Neutrophil (primary cell): ENCODE measurements around the gene MAP2K1.

ENCODE experiments used
- H3K27ac ChIP-seq: fragments of 200-600 bp; sonication (generic); 2 replicates; pipeline ENCODE4 v1.5.1; 2016; ENCODE audit warnings: mild to moderate bottlenecking, moderate library complexity
- H3K27me3 ChIP-seq: fragments of 200-600 bp; sonication (generic); 2 replicates; pipeline ENCODE4 v1.6.0; 2016; ENCODE audit warnings: mild to moderate bottlenecking
- H3K36me3 ChIP-seq: fragments of 200-600 bp; sonication (generic); 2 replicates; pipeline ENCODE4 v1.5.1; 2017
- H3K4me1 ChIP-seq, 2 experiments: fragments of 200-600 bp in 1 of 2; sonication (generic) in 1 of 2; 1 replicate in 1 of 2; 2 replicates in 1 of 2; pipeline versions ENCODE4 v1.5.1 to v1.6.1; 2013 to 2016; ENCODE audit warnings: low read depth in 1 of 2, low read length in 1 of 2, mild to moderate bottlenecking in 1 of 2, moderate library complexity in 1 of 2; ENCODE audit not compliant: control insufficient read depth in 1 of 2, insufficient read depth in 1 of 2
- H3K4me3 ChIP-seq, 2 experiments: fragments of 200-600 bp in 1 of 2; sonication (generic) in 1 of 2; 1 replicate in 1 of 2; 2 replicates in 1 of 2; pipeline ENCODE4 v1.5.1; 2013 to 2016; ENCODE audit warnings: low read depth in 1 of 2, low read length in 1 of 2, mild to moderate bottlenecking in 1 of 2, moderate library complexity in 1 of 2
- H3K9me3 ChIP-seq: fragments of 200-600 bp; sonication (generic); 2 replicates; pipeline ENCODE4 v1.5.1; 2016
- TF ChIP-seq, protein P1 (sequence below): fragments of 200-600 bp; sonication (generic); IDR thresholded peaks from 2 replicates; pipeline ENCODE4 v1.5.1; 2016; ENCODE audit warnings: antibody characterized with exemption

MAP2K1 gene

DNA sequence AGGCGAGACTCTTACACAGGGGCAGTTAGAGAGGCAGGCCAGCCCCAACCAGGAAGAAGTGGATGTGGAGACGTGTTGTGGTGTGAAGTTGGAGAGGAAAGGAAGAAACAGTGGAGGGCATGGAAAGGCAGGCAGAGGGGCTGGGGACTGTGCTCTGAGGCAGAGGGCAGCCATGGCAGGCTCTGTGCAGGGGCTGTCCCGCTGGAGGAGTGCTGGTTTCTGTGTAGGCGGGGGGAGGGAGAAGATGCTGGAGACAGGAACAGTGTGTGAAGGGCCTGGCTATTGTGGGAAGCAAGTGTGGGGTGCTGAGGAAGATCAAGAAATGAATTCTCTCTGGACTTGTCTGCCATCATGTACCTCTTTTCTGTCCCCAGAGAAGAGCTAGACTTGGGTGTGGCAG is 89.8 kb downstream of the MAP2K1 start:
- Histone ChIP-seq H3K4me1 (no peaks in the 10 kb centered on the region), H3K4me3 (no peak overlapping the region), H3K27ac (no peak overlapping the region), H3K9me3 (no peaks in the 10 kb centered on the region), H3K27me3 (no peaks in the 10 kb centered on the region), H3K36me3 (peaks cover 20% of the 10 kb centered on the region)
- TF ChIP-seq, protein P1, sequence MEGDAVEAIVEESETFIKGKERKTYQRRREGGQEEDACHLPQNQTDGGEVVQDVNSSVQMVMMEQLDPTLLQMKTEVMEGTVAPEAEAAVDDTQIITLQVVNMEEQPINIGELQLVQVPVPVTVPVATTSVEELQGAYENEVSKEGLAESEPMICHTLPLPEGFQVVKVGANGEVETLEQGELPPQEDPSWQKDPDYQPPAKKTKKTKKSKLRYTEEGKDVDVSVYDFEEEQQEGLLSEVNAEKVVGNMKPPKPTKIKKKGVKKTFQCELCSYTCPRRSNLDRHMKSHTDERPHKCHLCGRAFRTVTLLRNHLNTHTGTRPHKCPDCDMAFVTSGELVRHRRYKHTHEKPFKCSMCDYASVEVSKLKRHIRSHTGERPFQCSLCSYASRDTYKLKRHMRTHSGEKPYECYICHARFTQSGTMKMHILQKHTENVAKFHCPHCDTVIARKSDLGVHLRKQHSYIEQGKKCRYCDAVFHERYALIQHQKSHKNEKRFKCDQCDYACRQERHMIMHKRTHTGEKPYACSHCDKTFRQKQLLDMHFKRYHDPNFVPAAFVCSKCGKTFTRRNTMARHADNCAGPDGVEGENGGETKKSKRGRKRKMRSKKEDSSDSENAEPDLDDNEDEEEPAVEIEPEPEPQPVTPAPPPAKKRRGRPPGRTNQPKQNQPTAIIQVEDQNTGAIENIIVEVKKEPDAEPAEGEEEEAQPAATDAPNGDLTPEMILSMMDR, result no peak

GRCh38 chr15:66477011-66477410 is 90.3 kb downstream of the MAP2K1 start:
- TF ChIP-seq, protein P1, result no peak
- Histone ChIP-seq H3K4me1 (no peaks in the 10 kb centered on the region), H3K27me3 (no peaks in the 10 kb centered on the region), H3K4me3 (no peak overlapping the region), H3K36me3 (peaks cover 25% of the 10 kb centered on the region), H3K9me3 (no peaks in the 10 kb centered on the region), H3K27ac (no peak overlapping the region)

DNA sequence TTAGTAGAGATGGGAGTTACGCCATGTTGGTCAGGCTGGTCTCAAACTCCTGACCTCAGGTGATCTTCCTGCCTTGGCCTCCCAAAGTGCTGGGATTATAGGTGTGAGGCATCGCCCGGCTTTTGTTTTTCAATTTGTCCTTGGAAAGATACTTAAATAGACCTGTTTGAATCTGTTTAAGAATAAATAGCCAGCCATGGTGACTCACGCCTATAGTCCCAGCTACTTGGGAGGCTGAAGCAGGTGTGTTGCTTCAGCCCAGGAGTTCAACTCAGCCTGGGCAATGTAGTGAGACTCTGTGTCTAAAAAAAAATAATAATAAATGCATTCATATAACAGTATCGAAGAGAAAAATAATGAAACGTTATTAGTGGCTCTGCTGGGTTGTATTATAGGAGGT is 93.6 kb downstream of the MAP2K1 start:
- H3K27ac ChIP-seq, result no peak overlapping the region
- H3K36me3 ChIP-seq, result peaks cover 46% of the 10 kb centered on the region
- H3K27me3 ChIP-seq, result no peaks in the 10 kb centered on the region

GRCh38 chr15:66481107-66481856 is 94.6 kb downstream of the MAP2K1 start:
- no peaks in the 10 kb centered on the region for H3K9me3 ChIP-seq
- H3K27ac ChIP-seq, result no peak overlapping the region
- peaks cover 6 to 8% of the 10 kb centered on the region in 2 experiments for H3K4me1 ChIP-seq
- TF ChIP-seq, protein P1, result no peak
- no peak overlapping the region for H3K4me3 ChIP-seq
- no peaks in the 10 kb centered on the region for H3K27me3 ChIP-seq
- peaks cover 53% of the 10 kb centered on the region for H3K36me3 ChIP-seq

More for the DNA sequence above, 93.6 kb downstream of the MAP2K1 start:
- Histone ChIP-seq H3K4me1 (peaks cover 6 to 8% of the 10 kb centered on the region in 2 experiments), H3K4me3 (no peak overlapping the region), H3K9me3 (no peaks in the 10 kb centered on the region)
- TF ChIP-seq, protein P1, result no peak

GRCh38 chr15:66482539-66482938 is 95.8 kb downstream of the MAP2K1 start:
- TF ChIP-seq, protein P1, result no peak
- Histone ChIP-seq H3K9me3 (no peaks in the 10 kb centered on the region), H3K4me1 (peaks cover 6 to 8% of the 10 kb centered on the region in 2 experiments), H3K27ac (peak overlapping the region; percentile 47), H3K36me3 (peaks cover 61% of the 10 kb centered on the region), H3K27me3 (no peaks in the 10 kb centered on the region), H3K4me3 (no peak overlapping the region)
